Panc1 (cell line): ENCODE measurements around the gene CCDC9B. TPM values are rescaled to one million over a fixed set of nuclear protein-coding genes. Genes with fewer than 3 reads are reported as not detected.

Source experiments
- ATAC-seq: fragments of 200-7000 bp; cut with Tn5 transposase; 2 replicates; pipeline ENCODE4 v1.9.1; 2020; ENCODE audit warnings: mild to moderate bottlenecking, moderate library complexity
- BruUV-seq: library from RNA; stranded (reverse); fragments of 400-500 nt; replicated peaks from 2 replicates; lab custom pipeline; 2021; lab: Mats Ljungman, UMichigan
- CTCF ChIA-PET: fragments of 300-600 bp; sonication (Branson Sonifier 250); formaldehyde crosslinking; loops from one replicate; lab custom pipeline; 2022; ENCODE audit warnings: antibody characterized with exemption; lab: Charles Lee
- POLR2A ChIA-PET: fragments of 300-600 bp; sonication (Branson Sonifier 250); formaldehyde crosslinking; loops from one replicate; lab custom pipeline; 2022; ENCODE audit warnings: antibody characterized with exemption; lab: Charles Lee
- DNase-seq: peaks from one replicate; pipeline ENCODE4 v3.0.0-alpha.2; 2010; ENCODE audit warnings: low read depth, low spot score
- H3K27ac ChIP-seq: 2 replicates; pipeline ENCODE4 v1.5.1; 2011; ENCODE audit warnings: mild to moderate bottlenecking, low read length, inconsistent platforms
- H3K27me3 ChIP-seq: fragments of 200-500 bp; sonication (Bioruptor generic); 2 replicates; pipeline ENCODE4 v1.6.0; 2014; ENCODE audit warnings: low read length, inconsistent platforms; ENCODE audit not compliant: control insufficient read depth, insufficient read depth
- H3K36me3 ChIP-seq: fragments of 200-500 bp; sonication (Bioruptor generic); 2 replicates; pipeline ENCODE4 v1.5.1; 2014; ENCODE audit warnings: inconsistent platforms, mild to moderate bottlenecking, low read length, moderate library complexity; ENCODE audit not compliant: control insufficient read depth, insufficient read depth
- H3K4me1 ChIP-seq: 2 replicates; pipeline ENCODE4 v1.5.1; 2011; ENCODE audit warnings: inconsistent platforms, mild to moderate bottlenecking, low read length, moderate library complexity; ENCODE audit not compliant: control insufficient read depth, insufficient read depth
- H3K4me3 ChIP-seq, 2 experiments: 2 replicates each; pipeline ENCODE4 v1.5.1; 2011 to 2012; ENCODE audit warnings: low read depth in 2 of 2, low read length in 2 of 2, mild to moderate bottlenecking in 2 of 2, inconsistent platforms in 1 of 2, moderate library complexity in 1 of 2
- H3K9me3 ChIP-seq: fragments of 200-500 bp; sonication (Bioruptor generic); 2 replicates; pipeline ENCODE4 v1.5.1; 2014; ENCODE audit warnings: low read depth, mild to moderate bottlenecking, inconsistent platforms, low read length, moderate library complexity; ENCODE audit not compliant: control insufficient read depth, insufficient read depth
- CTCF ChIP-seq: fragments of 450-650 bp; IDR thresholded peaks from 2 replicates; pipeline ENCODE4 v1.5.1; 2017; ENCODE audit warnings: mild to moderate bottlenecking
- POLR2AphosphoS5 ChIP-seq: IDR thresholded peaks from 2 replicates; pipeline ENCODE4 v1.6.1; 2012; ENCODE audit warnings: mild to moderate bottlenecking, low read depth, low read length, moderate library complexity
- REST ChIP-seq, 2 experiments: IDR thresholded peaks; 2 replicates each; pipeline ENCODE4 v1.6.1; 2011 to 2012; ENCODE audit warnings: low read depth in 2 of 2, control low read depth in 1 of 2, low read length in 1 of 2, mild to moderate bottlenecking in 1 of 2, moderate library complexity in 1 of 2; ENCODE audit not compliant: insufficient read depth in 1 of 2
- TCF7L2 ChIP-seq: IDR thresholded peaks from 2 replicates; pipeline ENCODE4 v1.6.1; 2011; ENCODE audit warnings: mild to moderate bottlenecking, low read depth, low read length, inconsistent platforms
- in situ Hi-C: cut with HindIII; loops from 2 replicates; pipeline ENCODE4 v1.10.0; 2016; ENCODE audit warnings: low sequenced_read_pairs, low pct_unique_long_range_greater_than_20kb
- intact Hi-C: fragments of 100-400 bp; cut with micrococcal nuclease; formaldehyde crosslinking; loops from one replicate; pipeline ENCODE4 v1.10.0; 2022; ENCODE audit not compliant: unreplicated experiment
- total RNA-seq: library from RNA; stranded (reverse); gene quantifications from one replicate; pipeline ENCODE4 v1.2.1, GENCODE V29; 2021; ENCODE audit not compliant: unreplicated experiment

CCDC9B gene
- total RNA-seq, 1 experiment from 2014 or later, result 55.9 TPM

DNA sequence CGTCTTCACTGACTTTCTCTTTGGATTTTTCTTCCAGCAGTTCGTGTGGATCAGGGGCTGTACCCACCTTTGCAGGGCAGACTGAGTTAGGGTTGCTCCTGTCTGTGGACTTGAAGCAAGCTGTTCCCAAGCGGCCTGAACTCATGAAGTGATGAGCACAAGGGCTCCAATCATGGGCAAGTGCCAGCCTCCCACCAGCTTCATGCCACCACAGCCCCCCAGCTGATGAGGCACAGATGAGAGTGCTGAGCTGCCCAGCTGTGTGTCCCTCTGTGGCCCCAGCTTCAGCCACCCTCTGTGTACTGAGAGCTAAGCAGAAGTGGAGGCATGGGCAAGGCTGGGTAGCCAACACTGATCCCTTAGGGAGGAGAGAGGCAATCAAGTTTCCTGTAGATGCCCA is 29.7 kb downstream of the CCDC9B start:
- H3K4me3 ChIP-seq, result no peak overlapping the region
- intact Hi-C loops, result loop anchor here (1.0 kb wide), 1 partner anchor 32 kb away; no protein-coding TSS in a partner anchor
- no peak for DNase-seq
- ChIA-PET CTCF (interaction anchor here (1.1 to 4.4 kb wide), 2 partner anchors 32 to 126 kb away, joined by 3 to 33 read pairs; no protein-coding TSS in a partner anchor), POLR2A (interaction anchor here (0.6 kb wide), 1 partner anchor 34 kb away, joined by 3 read pairs; no protein-coding TSS in a partner anchor)
- H3K36me3 ChIP-seq, result no peaks in the 10 kb centered on the region
- H3K27me3 ChIP-seq, result no peaks in the 10 kb centered on the region
- in situ Hi-C loops, result no loop called here
- ATAC-seq, result no peak
- peaks cover 5% of the 10 kb centered on the region for H3K4me1 ChIP-seq
- no peaks in the 10 kb centered on the region for H3K9me3 ChIP-seq
- TF ChIP-seq TCF7L2 (no peak), CTCF (no peak)
- H3K27ac ChIP-seq, result no peak overlapping the region
- no TSS peak for BruUV-seq

GRCh38 chr15:40310001-40310959 is 30.5 kb downstream of the CCDC9B start:
- no TSS peak for BruUV-seq
- Histone ChIP-seq H3K36me3 (no peaks in the 10 kb centered on the region), H3K4me1 (peaks cover 5% of the 10 kb centered on the region), H3K27ac (no peak overlapping the region), H3K9me3 (no peaks in the 10 kb centered on the region), H3K27me3 (no peaks in the 10 kb centered on the region), H3K4me3 (no peak overlapping the region)
- DNase-seq (peak; percentile 30), ATAC-seq (peak; percentile 87)
- ChIA-PET CTCF (interaction anchor here (0.8 to 4.4 kb wide), 9 partner anchors 15 to 127 kb away, joined by 3 to 33 read pairs (median 4); no protein-coding TSS in a partner anchor), POLR2A (interaction anchor here (0.5 to 0.6 kb wide), 2 partner anchors 33 to 106 kb away, joined by 3 to 6 read pairs; no protein-coding TSS in a partner anchor)
- 0 out of 4 replicates have a peak, but pooled peaks of 1 of the 2 experiments have one; percentile 15 for TF ChIP-seq REST (IDR thresholded peaks at IDR 0.05; ENCODE audit: insufficient read depth in 1 of 2, low read depth in 2 of 2, low read length in 1 of 2)
- TF ChIP-seq CTCF, result peak; percentile 91
- no peak for TF ChIP-seq TCF7L2
- no peak for TF ChIP-seq POLR2AphosphoS5
- intact Hi-C loops (loop anchor here (1.0 kb wide), 1 partner anchor 31 kb away; no protein-coding TSS in a partner anchor), in situ Hi-C loops (no loop called here)
